Endothelial cell of umbilical vein (primary cell): ENCODE data around the gene ROBO4. TPM values are rescaled to one million over a fixed set of nuclear protein-coding genes. Genes with fewer than 3 reads are reported as not detected.

ENCODE experiments used
- BruUV-seq: library from RNA; stranded (reverse); fragments of 400-500 nt; replicated peaks from 2 replicates; lab custom pipeline; 2021; lab: Mats Ljungman, UMichigan
- CTCF ChIA-PET: fragments of 300-600, 350-600 bp; sonication (Branson Sonifier 250); formaldehyde crosslinking; loops from one replicate; lab custom pipeline; 2021; ENCODE audit warnings: antibody characterized with exemption, inconsistent platforms; lab: Charles Lee
- POLR2A ChIA-PET: fragments of 300-600, 350-600 bp; sonication (Branson Sonifier 250); formaldehyde crosslinking; loops from one replicate; lab custom pipeline; 2021; ENCODE audit warnings: antibody characterized with exemption, inconsistent platforms; lab: Charles Lee
- DNase-seq: peaks from one replicate; pipeline ENCODE4 v3.0.0-alpha.2; 2011; ENCODE audit warnings: low read depth, low spot score
- FAIRE-seq: peaks from 2 replicates; lab custom pipeline; 2011; peaks lifted over from hg19 to GRCh38; lab: Jason Lieb, UNC
- H2AFZ ChIP-seq: 2 replicates; pipeline ENCODE4 v1.6.0; 2012; ENCODE audit warnings: low read depth, low read length, control low read depth, inconsistent platforms
- H3K27ac ChIP-seq: 2 replicates; pipeline ENCODE4 v1.5.1; 2011; ENCODE audit warnings: low read depth, mild to moderate bottlenecking, control low read depth, low read length, moderate library complexity; ENCODE audit not compliant: insufficient read depth
- H3K27me3 ChIP-seq, 2 experiments: 2 replicates each; pipeline versions ENCODE4 v1.6.0 to v1.6.1; 2011; ENCODE audit warnings: low read length in 2 of 2, mixed read lengths in 1 of 2; ENCODE audit not compliant: control insufficient read depth in 2 of 2, insufficient read depth in 2 of 2
- H3K36me3 ChIP-seq, 2 experiments: 2 replicates in 1 of 2; 3 replicates in 1 of 2; pipeline ENCODE4 v1.5.1; 2011; ENCODE audit warnings: low read length in 2 of 2, mild to moderate bottlenecking in 1 of 2, moderate library complexity in 1 of 2; ENCODE audit not compliant: control insufficient read depth in 2 of 2, insufficient read depth in 2 of 2; ENCODE audit errors: extremely low read depth in 1 of 2
- H3K4me1 ChIP-seq: 3 replicates; pipeline ENCODE4 v1.5.1; 2011; ENCODE audit warnings: mild to moderate bottlenecking, low read length; ENCODE audit not compliant: control insufficient read depth, insufficient read depth; ENCODE audit errors: extremely low read depth
- H3K4me2 ChIP-seq: 2 replicates; pipeline ENCODE4 v1.6.1; 2011; ENCODE audit warnings: low read length, control low read depth, mixed read lengths; ENCODE audit not compliant: insufficient read depth
- H3K4me3 ChIP-seq, 3 experiments: fragments of 200-600 bp in 1 of 3; sonication (generic), shearing (Covaris generic) in 1 of 3; replicated peaks in 1 of 3; 2 replicates each; pipeline ENCODE4 v1.5.1; 2011 to 2016; ENCODE audit warnings: control low read depth in 3 of 3, low read length in 3 of 3, mild to moderate bottlenecking in 2 of 3, inconsistent platforms in 1 of 3, low read depth in 1 of 3, moderate library complexity in 1 of 3; ENCODE audit not compliant: insufficient read depth in 1 of 3
- H3K79me2 ChIP-seq: 2 replicates; pipeline ENCODE4 v1.6.0; 2012; ENCODE audit warnings: low read length, inconsistent platforms; ENCODE audit not compliant: control insufficient read depth, insufficient read depth
- H3K9ac ChIP-seq: replicated peaks from 2 replicates; pipeline ENCODE3; 2011; ENCODE audit warnings: low read length, control low read depth; ENCODE audit not compliant: insufficient read depth; ENCODE audit errors: extremely low read depth
- H3K9me1 ChIP-seq: replicated peaks from 3 replicates; pipeline ENCODE4 v1.6.0; 2011; ENCODE audit warnings: mild to moderate bottlenecking, low read length; ENCODE audit not compliant: control insufficient read depth, insufficient read depth; ENCODE audit errors: extremely low read depth
- H3K9me3 ChIP-seq: replicated peaks from 2 replicates; pipeline ENCODE4 v1.5.1; 2012; ENCODE audit warnings: low read length, inconsistent platforms; ENCODE audit not compliant: control insufficient read depth, insufficient read depth
- H4K20me1 ChIP-seq: replicated peaks from 2 replicates; pipeline ENCODE3; 2011; ENCODE audit warnings: mild to moderate bottlenecking, low read length; ENCODE audit not compliant: control insufficient read depth, insufficient read depth; ENCODE audit errors: extremely low read depth
- EZH2 ChIP-seq: IDR thresholded peaks from 2 replicates; pipeline ENCODE4 v1.6.1; 2012; ENCODE audit warnings: borderline replicate concordance, low read depth, mild to moderate bottlenecking, moderate library complexity, low read length, inconsistent platforms; ENCODE audit not compliant: severe bottlenecking
- FOS ChIP-seq: IDR thresholded peaks from 2 replicates; pipeline ENCODE4 v1.6.1; 2011; ENCODE audit warnings: mild to moderate bottlenecking, low read length, moderate library complexity, borderline replicate concordance; ENCODE audit not compliant: insufficient read depth
- GATA2 ChIP-seq: IDR thresholded peaks from 2 replicates; pipeline ENCODE4 v1.7.0; 2011; ENCODE audit warnings: low read depth, mild to moderate bottlenecking, moderate library complexity, mixed read lengths, low read length; ENCODE audit not compliant: insufficient read length, insufficient read depth
- JUN ChIP-seq: IDR thresholded peaks from 2 replicates; pipeline ENCODE4 v1.6.1; 2011; ENCODE audit warnings: borderline replicate concordance, low read depth; ENCODE audit not compliant: insufficient read length, insufficient read depth
- MAX ChIP-seq: IDR thresholded peaks from 2 replicates; pipeline ENCODE4 v1.6.1; 2011; ENCODE audit not compliant: insufficient read depth, insufficient read length
- MYC ChIP-seq: IDR thresholded peaks from one replicate; pipeline ENCODE4 v1.6.1; 2011; ENCODE audit warnings: mild to moderate bottlenecking, low read depth, low read length
- POLR2A ChIP-seq: IDR thresholded peaks from 2 replicates; pipeline ENCODE4 v1.6.1; 2012; ENCODE audit warnings: low read depth, mild to moderate bottlenecking, control low read depth, low read length
- POLR2AphosphoS5 ChIP-seq: IDR thresholded peaks from 2 replicates; pipeline ENCODE4 v1.6.1; 2012; ENCODE audit warnings: low read depth, mild to moderate bottlenecking, control low read depth, low read length, moderate library complexity; ENCODE audit not compliant: insufficient read depth
- dilution Hi-C: fragments of 300-500 bp; cut with MboI; formaldehyde crosslinking; loops from one replicate; pipeline ENCODE4 v1.15.0; 2019; ENCODE audit warnings: low sequenced_read_pairs; ENCODE audit not compliant: extremely low pct_ligation_motif_present
- intact Hi-C: fragments of 100-400 bp; cut with micrococcal nuclease; formaldehyde crosslinking; loops from one replicate; pipeline ENCODE4 v1.10.0; 2022
- polyA plus RNA-seq, 4 experiments: library from polyadenylated mRNA; depleted of rRNA in 3 of 4; stranded (reverse) in 3 of 4; unstranded in 1 of 4; fragments of >200 nt; gene quantifications; 2 replicates each; pipeline versions ENCODE4 v1.2.1 to v1.2.3, GENCODE V29; 2011 to 2012; ENCODE audit warnings: missing spikeins in 1 of 4
- total RNA-seq: library from RNA; stranded (reverse); gene quantifications from 2 replicates; pipeline ENCODE4 v1.2.3, GENCODE V29; 2021
- TF ChIP-seq, protein P1 (sequence below), 2 donors: IDR thresholded peaks; 1 replicate in 1 of 2; 2 replicates in 1 of 2; pipeline ENCODE4 v1.5.1; 2011; ENCODE audit warnings: low read length in 2 of 2, mild to moderate bottlenecking in 2 of 2, moderate library complexity in 2 of 2, control low read depth in 1 of 2, inconsistent platforms in 1 of 2, low read depth in 1 of 2; ENCODE audit not compliant: insufficient read depth in 1 of 2; ENCODE audit errors: extremely low read depth in 1 of 2

The ROBO4 gene
- total and polyA plus RNA-seq, 2 donors (not counting 3 experiments of a cell fraction or from before 2014, with no cell fraction given) = 260 to 474 TPM

- Histone ChIP-seq H3K9ac (no peak overlapping the region), H3K4me1 (peaks cover 34% of the 10 kb centered on the region), H3K27me3 (peaks cover 5 to 6% of the 10 kb centered on the region in 2 experiments), H3K27ac (no peak overlapping the region), H3K79me2 (no peaks in the 10 kb centered on the region), H2AFZ (no peak overlapping the region), H3K9me3 (no peaks in the 10 kb centered on the region), H3K36me3 (no peaks in the 10 kb centered on the region), H3K4me3 (peak overlapping the region in 2 of 3 experiments; percentile 47 to 49), H3K4me2 (peak overlapping the region; percentile 70), H3K9me1 (no peaks in the 10 kb centered on the region), H4K20me1 (no peaks in the 10 kb centered on the region)
- POLR2A ChIA-PET = interaction anchor here (0.5 to 1.4 kb wide), 5 partner anchors 13 to 234 kb away, joined by 3 to 5 read pairs (median 4); partner anchors contain the start of gene ROBO4
- BruUV-seq = no TSS peak
- dilution Hi-C loops (no loop called here), intact Hi-C loops (loop anchor here (2.0 kb wide), 2 partner anchors 233 to 263 kb away; partner anchors contain the start of gene TMEM218)
- FAIRE-seq (no peak), DNase-seq (peak; percentile 21)
- TF ChIP-seq POLR2AphosphoS5 = no peak
- no peak for TF ChIP-seq MAX
- no peak for TF ChIP-seq JUN
- TF ChIP-seq, protein P1, sequence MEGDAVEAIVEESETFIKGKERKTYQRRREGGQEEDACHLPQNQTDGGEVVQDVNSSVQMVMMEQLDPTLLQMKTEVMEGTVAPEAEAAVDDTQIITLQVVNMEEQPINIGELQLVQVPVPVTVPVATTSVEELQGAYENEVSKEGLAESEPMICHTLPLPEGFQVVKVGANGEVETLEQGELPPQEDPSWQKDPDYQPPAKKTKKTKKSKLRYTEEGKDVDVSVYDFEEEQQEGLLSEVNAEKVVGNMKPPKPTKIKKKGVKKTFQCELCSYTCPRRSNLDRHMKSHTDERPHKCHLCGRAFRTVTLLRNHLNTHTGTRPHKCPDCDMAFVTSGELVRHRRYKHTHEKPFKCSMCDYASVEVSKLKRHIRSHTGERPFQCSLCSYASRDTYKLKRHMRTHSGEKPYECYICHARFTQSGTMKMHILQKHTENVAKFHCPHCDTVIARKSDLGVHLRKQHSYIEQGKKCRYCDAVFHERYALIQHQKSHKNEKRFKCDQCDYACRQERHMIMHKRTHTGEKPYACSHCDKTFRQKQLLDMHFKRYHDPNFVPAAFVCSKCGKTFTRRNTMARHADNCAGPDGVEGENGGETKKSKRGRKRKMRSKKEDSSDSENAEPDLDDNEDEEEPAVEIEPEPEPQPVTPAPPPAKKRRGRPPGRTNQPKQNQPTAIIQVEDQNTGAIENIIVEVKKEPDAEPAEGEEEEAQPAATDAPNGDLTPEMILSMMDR (IDR thresholded peaks at IDR 0.05; ENCODE audit: extremely low read depth in 1 of 2, insufficient read depth in 1 of 2, low read depth in 1 of 2, low read length in 2 of 2) = no peak
- TF ChIP-seq FOS = no peak
- no peak for TF ChIP-seq GATA2
- no peak for TF ChIP-seq EZH2
- no peak for TF ChIP-seq MYC
- TF ChIP-seq POLR2A = no peak
- CTCF ChIA-PET = interaction anchor here (1.4 to 3.5 kb wide), 3 partner anchors 12 to 75 kb away, joined by 4 to 70 read pairs (median 4); partner anchors contain the start of gene ROBO4
Observed at GRCh38 chr11:124877910-124878758, 19.5 kb downstream of the ROBO4 start.
